Thyroid gland (tissue), 4 donors: ENCODE measurements around the gene MTHFD1L.

Experiments used
- CTCF ChIP-seq, 6 experiments: fragments of 200-600 bp in 3 of 6; fragments of 450-650 bp in 3 of 6; sonication (generic) in 3 of 6; IDR thresholded peaks; one replicate each; pipeline ENCODE4 v1.5.1; 2016 to 2019; ENCODE audit warnings: antibody characterized with exemption in 6 of 6, mild to moderate bottlenecking in 2 of 6, inconsistent platforms in 1 of 6, moderate library complexity in 1 of 6
- POLR2A ChIP-seq, 2 donors: fragments of 450-650 bp; IDR thresholded peaks; one replicate each; pipeline ENCODE4 v1.6.1; 2017; ENCODE audit warnings: antibody characterized with exemption in 2 of 2, mild to moderate bottlenecking in 2 of 2, moderate library complexity in 1 of 2

- no peak for TF ChIP-seq CTCF (IDR thresholded peaks at IDR 0.05)
- no peak for TF ChIP-seq POLR2A (IDR thresholded peaks at IDR 0.05)
Measured at GRCh38 chr6:151051164-151051563, 185.7 kb downstream of the MTHFD1L start.
